ENCODE data around the gene CYP2F1.
"Not testable (repeated sequence)": the region's sequence is repeated elsewhere in the genome, so short reads cannot be mapped to it uniquely, and the experiment has no call there.

CYP2F1 gene

GRCh38 chr19:41126765-41127203, 12.6 kb downstream of the CYP2F1 start:
- H3K4me3 ChIP-seq (ENCODE audit: low read depth, low read length); in situ Hi-C loops (cut with HindIII; ENCODE audit: low sequenced_read_pairs); DNase-seq (ENCODE audit: low read depth): not testable (repeated sequence)
- peak; percentile 55 for TF ChIP-seq CTCF (IDR thresholded peaks at IDR 0.05; ENCODE audit: low read depth, low read length, missing control alignments)

GRCh38 chr19:41127362-41127761, 13.1 kb downstream of the CYP2F1 start:
- DNase-seq (ENCODE audit: low read depth); in situ Hi-C loops (cut with HindIII; ENCODE audit: low sequenced_read_pairs); H3K4me3 ChIP-seq (ENCODE audit: low read depth, low read length): not testable (repeated sequence)

- DNase-seq (ENCODE audit: low read depth); in situ Hi-C loops (cut with HindIII; ENCODE audit: low sequenced_read_pairs); H3K4me3 ChIP-seq (ENCODE audit: low read depth, low read length): not testable (repeated sequence)
- TF ChIP-seq CTCF (IDR thresholded peaks at IDR 0.05; ENCODE audit: low read depth, low read length, missing control alignments), result peak; percentile 12
Measured at GRCh38 chr19:41127801-41128300, 13.6 kb downstream of the CYP2F1 start.

- in situ Hi-C loops (cut with HindIII; ENCODE audit: low sequenced_read_pairs), result no loop called here
- DNase-seq (ENCODE audit: low read depth), result no peak
- H3K4me3 ChIP-seq (ENCODE audit: low read depth, low read length), result no peak overlapping the region
- no peak for TF ChIP-seq CTCF (IDR thresholded peaks at IDR 0.05; ENCODE audit: low read depth, low read length, missing control alignments)
Measured at GRCh38 chr19:41128692-41129091, 14.5 kb downstream of the CYP2F1 start.

- in situ Hi-C loops (cut with HindIII; ENCODE audit: low sequenced_read_pairs), result no loop called here
- no peak overlapping the region for H3K4me3 ChIP-seq (ENCODE audit: low read depth, low read length)
- no peak for DNase-seq (ENCODE audit: low read depth)
- no peak for TF ChIP-seq CTCF (IDR thresholded peaks at IDR 0.05; ENCODE audit: low read depth, low read length, missing control alignments)
Measured at GRCh38 chr19:41131186-41131585, 17.0 kb downstream of the CYP2F1 start.

- in situ Hi-C loops (cut with HindIII; ENCODE audit: low sequenced_read_pairs), result no loop called here
- no peak for DNase-seq (ENCODE audit: low read depth)
- H3K4me3 ChIP-seq (ENCODE audit: low read depth, low read length), result no peak overlapping the region
- no peak for TF ChIP-seq CTCF (IDR thresholded peaks at IDR 0.05; ENCODE audit: low read depth, low read length, missing control alignments)
Measured at GRCh38 chr19:41133260-41133659, 19.0 kb downstream of the CYP2F1 start.

- H3K4me3 ChIP-seq (ENCODE audit: low read depth, low read length), result no peak overlapping the region
- in situ Hi-C loops (cut with HindIII; ENCODE audit: low sequenced_read_pairs), result no loop called here
- no peak for DNase-seq (ENCODE audit: low read depth)
- TF ChIP-seq CTCF (IDR thresholded peaks at IDR 0.05; ENCODE audit: low read depth, low read length, missing control alignments), result no peak
Measured at GRCh38 chr19:41134616-41135015, 20.4 kb downstream of the CYP2F1 start.

GRCh38 chr19:41135390-41136384, 21.5 kb downstream of the CYP2F1 start:
- DNase-seq (ENCODE audit: low read depth); in situ Hi-C loops (cut with HindIII; ENCODE audit: low sequenced_read_pairs): not testable (repeated sequence)
- H3K4me3 ChIP-seq (ENCODE audit: low read depth, low read length), result peak overlapping the region; percentile 28

All from astrocyte of the cerebellum (primary cell).